ENCODE results near the gene ZC3HAV1.

DNA sequence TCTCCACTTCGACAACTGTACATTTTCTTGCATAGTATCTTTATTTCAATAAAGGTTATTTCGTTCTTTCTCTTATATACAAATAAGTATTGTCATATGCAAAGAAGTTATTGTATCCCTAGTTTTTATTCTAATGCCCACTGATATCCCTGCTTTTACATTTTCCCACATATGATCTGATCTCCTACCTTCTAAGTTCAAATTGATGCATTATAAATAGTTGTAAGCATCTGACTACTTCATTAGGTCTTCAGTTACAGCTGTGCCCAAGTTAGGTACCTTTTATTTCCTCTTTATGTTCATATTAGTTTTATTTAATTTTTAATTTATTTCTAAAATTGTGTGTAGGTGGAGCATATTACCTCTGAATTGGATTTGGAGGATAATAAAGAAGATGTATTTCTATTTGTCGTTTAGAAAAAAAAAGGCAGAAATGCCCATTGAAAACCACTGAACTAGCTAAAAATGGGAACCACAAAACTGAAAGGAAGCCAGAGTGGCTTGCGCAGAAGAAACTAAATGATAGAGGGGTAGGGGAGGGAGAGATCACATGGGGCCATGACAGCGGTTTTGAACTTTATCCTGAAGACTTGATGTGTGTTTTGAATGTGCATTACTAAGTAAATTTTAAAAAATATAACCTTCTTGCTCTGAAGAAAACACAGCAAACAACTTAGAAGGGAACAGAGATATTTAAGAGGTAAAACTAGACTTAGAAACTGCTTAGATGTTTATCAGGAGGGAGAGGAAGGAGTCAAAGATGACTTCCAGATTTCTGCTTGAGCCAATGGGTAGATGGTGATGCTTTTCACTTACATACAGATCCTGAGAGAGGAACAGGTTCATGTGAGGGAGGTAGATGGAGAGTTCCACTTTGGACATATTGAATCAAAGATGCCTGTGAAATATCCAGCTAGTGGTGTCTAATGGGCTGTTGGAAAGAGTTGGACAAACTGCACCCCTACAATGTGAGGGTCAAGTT is 64.4 kb downstream of the ZC3HAV1 start:
- TF ChIP-seq, protein P1, sequence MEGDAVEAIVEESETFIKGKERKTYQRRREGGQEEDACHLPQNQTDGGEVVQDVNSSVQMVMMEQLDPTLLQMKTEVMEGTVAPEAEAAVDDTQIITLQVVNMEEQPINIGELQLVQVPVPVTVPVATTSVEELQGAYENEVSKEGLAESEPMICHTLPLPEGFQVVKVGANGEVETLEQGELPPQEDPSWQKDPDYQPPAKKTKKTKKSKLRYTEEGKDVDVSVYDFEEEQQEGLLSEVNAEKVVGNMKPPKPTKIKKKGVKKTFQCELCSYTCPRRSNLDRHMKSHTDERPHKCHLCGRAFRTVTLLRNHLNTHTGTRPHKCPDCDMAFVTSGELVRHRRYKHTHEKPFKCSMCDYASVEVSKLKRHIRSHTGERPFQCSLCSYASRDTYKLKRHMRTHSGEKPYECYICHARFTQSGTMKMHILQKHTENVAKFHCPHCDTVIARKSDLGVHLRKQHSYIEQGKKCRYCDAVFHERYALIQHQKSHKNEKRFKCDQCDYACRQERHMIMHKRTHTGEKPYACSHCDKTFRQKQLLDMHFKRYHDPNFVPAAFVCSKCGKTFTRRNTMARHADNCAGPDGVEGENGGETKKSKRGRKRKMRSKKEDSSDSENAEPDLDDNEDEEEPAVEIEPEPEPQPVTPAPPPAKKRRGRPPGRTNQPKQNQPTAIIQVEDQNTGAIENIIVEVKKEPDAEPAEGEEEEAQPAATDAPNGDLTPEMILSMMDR (IDR thresholded peaks at IDR 0.05 in 4 of 5, conservative IDR thresholded peaks at IDR 0.05 in 1 of 5), result no peak
- TF ChIP-seq POLR2A (IDR thresholded peaks at IDR 0.05), result no peak

Data from gastrocnemius medialis (tissue), 4 donors.